GM23248 (cell line): ENCODE results near the gene DYSF.

ENCODE experiments used
- EZH2 ChIP-seq: fragments of 200-600 bp; sonication (generic); IDR thresholded peaks from 2 replicates; pipeline ENCODE4 v1.6.1; 2018; ENCODE audit warnings: antibody characterized with exemption, mild to moderate bottlenecking; ENCODE audit not compliant: insufficient read depth, poor library complexity, severe bottlenecking
- EZH2phosphoT487 ChIP-seq: fragments of 200-600 bp; sonication (generic); IDR thresholded peaks from 2 replicates; pipeline ENCODE4 v1.6.1; 2018; ENCODE audit warnings: antibody characterized with exemption, moderate library complexity, mild to moderate bottlenecking, low read depth; ENCODE audit not compliant: insufficient read depth

DNA sequence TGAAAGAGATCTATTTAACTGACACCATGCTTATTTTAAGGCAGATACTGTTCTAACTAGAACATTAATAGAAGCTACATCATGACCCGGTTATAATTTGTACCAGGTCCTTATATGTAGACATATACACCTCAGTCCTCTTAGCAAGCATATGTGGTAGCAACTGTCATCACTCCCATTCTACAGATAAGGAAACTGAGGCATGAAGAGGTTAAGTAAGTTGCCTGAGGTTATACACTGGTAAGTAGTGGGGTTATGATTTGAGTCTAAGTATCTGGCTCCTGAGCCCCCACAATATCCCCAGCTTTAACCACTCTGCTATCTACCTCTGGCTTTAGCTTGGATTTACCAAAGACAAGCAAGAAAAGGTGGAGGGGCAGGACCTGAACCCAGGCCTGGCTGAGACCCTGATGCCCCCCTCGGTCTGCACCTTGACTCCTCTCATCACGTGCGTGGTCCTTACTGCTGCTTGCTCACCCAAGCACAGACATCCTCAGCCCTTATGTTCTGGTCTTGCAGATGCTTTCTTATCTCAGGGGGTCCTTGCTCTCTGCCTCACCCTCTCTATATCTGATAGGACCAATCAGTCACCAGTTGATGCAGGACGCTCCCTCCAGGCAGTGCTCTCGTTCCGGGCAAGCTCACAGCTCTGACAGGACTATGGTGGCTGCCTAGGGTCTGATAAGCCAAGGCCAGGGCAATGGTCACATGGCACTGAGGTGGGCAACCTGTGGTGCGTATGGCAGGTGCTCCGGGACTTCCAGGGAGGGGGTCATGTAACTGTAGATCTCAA lies 4.0 kb downstream of the DYSF start:
- TF ChIP-seq EZH2 (no peak), EZH2phosphoT487 (no peak)
